H1 (cell line): ENCODE results near the gene MAPK8. TPM values are rescaled to one million over a fixed set of nuclear protein-coding genes. Genes with fewer than 3 reads are reported as not detected.

Source experiments
- CTCF ChIA-PET: fragments of 300-600 bp; sonication (Branson Sonifier 250); formaldehyde crosslinking; loops from one replicate; lab custom pipeline; 2021; ENCODE audit not compliant: partially characterized antibody; lab: Charles Lee
- POLR2A ChIA-PET: fragments of 300-600 bp; sonication (Branson Sonifier 250); formaldehyde crosslinking; loops from one replicate; lab custom pipeline; 2021; ENCODE audit warnings: inconsistent platforms; ENCODE audit not compliant: partially characterized antibody; lab: Charles Lee
- DNase-seq, 2 experiments: peaks; one replicate each; pipeline versions ENCODE4 v3.0.0 to v3.0.0-alpha.2; 2010 to 2022; ENCODE audit warnings: low spot score in 2 of 2, low read depth in 1 of 2, mixed read lengths in 1 of 2
- FAIRE-seq: peaks from 2 replicates; lab custom pipeline; 2011; peaks lifted over from hg19 to GRCh38; lab: Jason Lieb, UNC
- H2AFZ ChIP-seq: 2 replicates; pipeline ENCODE4 v1.8.1; 2012; ENCODE audit warnings: low read length, inconsistent platforms
- H2AK5ac ChIP-seq: 2 replicates; pipeline ENCODE4 v1.6.1; 2013; ENCODE audit warnings: low read depth, low read length
- H2BK120ac ChIP-seq: replicated peaks from 2 replicates; pipeline ENCODE3; 2013; ENCODE audit warnings: low read depth, low read length, inconsistent platforms
- H2BK12ac ChIP-seq: 2 replicates; pipeline ENCODE4 v1.6.1; 2013; ENCODE audit warnings: low read depth, low read length
- H2BK15ac ChIP-seq: 2 replicates; pipeline ENCODE4 v1.6.1; 2013; ENCODE audit warnings: low read length
- H2BK20ac ChIP-seq: 2 replicates; pipeline ENCODE4 v1.6.1; 2013; ENCODE audit warnings: low read length
- H2BK5ac ChIP-seq: 2 replicates; pipeline ENCODE4 v1.6.1; 2013; ENCODE audit warnings: low read depth, low read length
- H3K14ac ChIP-seq: 2 replicates; pipeline ENCODE4 v1.6.1; 2013; ENCODE audit warnings: inconsistent platforms; ENCODE audit not compliant: insufficient read length
- H3K18ac ChIP-seq: 2 replicates; pipeline ENCODE4 v1.6.1; 2013; ENCODE audit warnings: low read length; ENCODE audit errors: extremely low read depth
- H3K23ac ChIP-seq: 2 replicates; pipeline ENCODE4 v1.6.1; 2013; ENCODE audit warnings: inconsistent platforms; ENCODE audit not compliant: insufficient read length
- H3K23me2 ChIP-seq: 2 replicates; pipeline ENCODE4 v1.6.1; 2013; ENCODE audit warnings: low read depth, low read length
- H3K27ac ChIP-seq: 2 replicates; pipeline ENCODE4 v1.6.1; 2011; ENCODE audit warnings: low read depth, low read length, inconsistent platforms
- H3K27me3 ChIP-seq, 4 experiments: replicated peaks in 1 of 4; 1 replicate in 1 of 4; 2 replicates in 3 of 4; pipeline versions ENCODE4 v1.6.1 to v1.8.1; 2011 to 2013; ENCODE audit warnings: low read length in 3 of 4, mild to moderate bottlenecking in 3 of 4, inconsistent platforms in 2 of 4, mixed read lengths in 2 of 4, moderate library complexity in 1 of 4; ENCODE audit not compliant: control insufficient read depth in 3 of 4, insufficient read depth in 3 of 4; ENCODE audit errors: extremely low read depth in 1 of 4
- H3K36me3 ChIP-seq, 4 experiments: 2 replicates each; pipeline versions ENCODE4 v1.6.1 to v1.8.1; 2011 to 2013; ENCODE audit warnings: mild to moderate bottlenecking in 4 of 4, low read length in 3 of 4, moderate library complexity in 2 of 4, control low read depth in 1 of 4, inconsistent platforms in 1 of 4; ENCODE audit not compliant: insufficient read depth in 4 of 4, control insufficient read depth in 2 of 4
- H3K4ac ChIP-seq: replicated peaks from 2 replicates; pipeline ENCODE3; 2013; ENCODE audit warnings: low read length, low read depth, mixed read lengths, inconsistent platforms; ENCODE audit not compliant: insufficient read length
- H3K4me1 ChIP-seq, 4 experiments: replicated peaks in 1 of 4; 1 replicate in 1 of 4; 2 replicates in 3 of 4; pipeline versions ENCODE4 v1.6.1 to v1.8.1; 2011 to 2013; ENCODE audit warnings: low read length in 3 of 4, inconsistent platforms in 2 of 4, mixed read lengths in 1 of 4; ENCODE audit not compliant: insufficient read depth in 4 of 4, control insufficient read depth in 3 of 4
- H3K4me2 ChIP-seq, 2 experiments: 2 replicates each; pipeline versions ENCODE4 v1.6.1 to v1.8.1; 2011 to 2013; ENCODE audit warnings: low read depth in 2 of 2, low read length in 2 of 2, control low read depth in 1 of 2, inconsistent platforms in 1 of 2, mild to moderate bottlenecking in 1 of 2; ENCODE audit not compliant: insufficient read depth in 1 of 2
- H3K4me3 ChIP-seq, 4 experiments: fragments of 200-600, 300-600 bp in 1 of 4; sonication (generic), shearing (Covaris generic), sonication (Bioruptor Twin) in 1 of 4; 2 replicates each; pipeline versions ENCODE4 v1.5.1 to v1.8.1; 2011 to 2016; ENCODE audit warnings: low read length in 4 of 4, low read depth in 3 of 4, control low read depth in 2 of 4, inconsistent platforms in 2 of 4, mild to moderate bottlenecking in 2 of 4, mixed read lengths in 1 of 4, moderate library complexity in 1 of 4; ENCODE audit not compliant: insufficient read depth in 2 of 4; ENCODE audit errors: extremely low read depth in 1 of 4
- H3K56ac ChIP-seq: replicated peaks from 2 replicates; pipeline ENCODE3; 2013; ENCODE audit warnings: low read depth, mild to moderate bottlenecking, mixed read lengths, low read length, inconsistent platforms; ENCODE audit not compliant: insufficient read length
- H3K79me1 ChIP-seq: 2 replicates; pipeline ENCODE4 v1.6.1; 2013; ENCODE audit warnings: low read depth, low read length, control low read depth
- H3K79me2 ChIP-seq, 2 experiments: 2 replicates each; pipeline versions ENCODE4 v1.6.1 to v1.8.1; 2012 to 2013; ENCODE audit warnings: low read length in 2 of 2, mild to moderate bottlenecking in 2 of 2, inconsistent platforms in 1 of 2; ENCODE audit not compliant: insufficient read depth in 2 of 2, control insufficient read depth in 1 of 2
- H3K9ac ChIP-seq, 4 experiments: replicated peaks in 1 of 4; 1 replicate in 1 of 4; 2 replicates in 3 of 4; pipeline versions ENCODE4 v1.6.1 to v1.8.1; 2011 to 2013; ENCODE audit warnings: low read depth in 3 of 4, low read length in 3 of 4, control low read depth in 2 of 4, mild to moderate bottlenecking in 2 of 4, moderate library complexity in 2 of 4, inconsistent platforms in 1 of 4; ENCODE audit errors: extremely low read depth in 1 of 4
- H3K9me3 ChIP-seq, 2 experiments: 2 replicates each; pipeline versions ENCODE4 v1.6.1 to v1.8.1; 2012 to 2013; ENCODE audit warnings: mild to moderate bottlenecking in 2 of 2, moderate library complexity in 2 of 2, control low read depth in 1 of 2, inconsistent platforms in 1 of 2, low read depth in 1 of 2, low read length in 1 of 2, mixed read lengths in 1 of 2; ENCODE audit not compliant: insufficient read depth in 2 of 2
- H4K20me1 ChIP-seq, 2 experiments: replicated peaks in 1 of 2; 2 replicates each; pipeline versions ENCODE3 to v1.8.1; 2011 to 2013; ENCODE audit warnings: inconsistent platforms in 2 of 2, low read length in 2 of 2, mild to moderate bottlenecking in 1 of 2; ENCODE audit not compliant: insufficient read depth in 2 of 2, control insufficient read depth in 1 of 2
- H4K5ac ChIP-seq: 2 replicates; pipeline ENCODE4 v1.6.1; 2013; ENCODE audit warnings: low read length, low read depth, mixed read lengths, inconsistent platforms; ENCODE audit not compliant: insufficient read length
- H4K8ac ChIP-seq: 2 replicates; pipeline ENCODE4 v1.8.0; 2013; ENCODE audit warnings: mild to moderate bottlenecking, moderate library complexity, low read length, inconsistent platforms; ENCODE audit not compliant: insufficient read depth; ENCODE audit errors: extremely low read depth
- H4K91ac ChIP-seq: replicated peaks from 2 replicates; pipeline ENCODE3; 2013; ENCODE audit warnings: low read length, mixed read lengths, inconsistent platforms; ENCODE audit not compliant: insufficient read length
- ASH2L ChIP-seq: fragments of 200-600, 300-600 bp; sonication (generic); IDR thresholded peaks from one replicate; pipeline ENCODE4 v1.7.1; 2017; ENCODE audit warnings: low read length
- E2F6 ChIP-seq: IDR thresholded peaks from 2 replicates; pipeline ENCODE4 v1.6.1; 2012; ENCODE audit warnings: inconsistent platforms
- POLR2AphosphoS5 ChIP-seq: IDR thresholded peaks from 2 replicates; pipeline ENCODE4 v1.6.1; 2011; ENCODE audit warnings: low read depth, low read length
- SP1 ChIP-seq: IDR thresholded peaks from 2 replicates; pipeline ENCODE4 v1.6.1; 2011; ENCODE audit warnings: low read depth, low read length
- TAF1 ChIP-seq: IDR thresholded peaks from 2 replicates; pipeline ENCODE4 v1.6.1; 2011; ENCODE audit warnings: mild to moderate bottlenecking, low read depth, low read length
- TCF12 ChIP-seq: IDR thresholded peaks from 2 replicates; pipeline ENCODE4 v1.6.1; 2011; ENCODE audit warnings: low read depth, mild to moderate bottlenecking, low read length
- USF2 ChIP-seq: IDR thresholded peaks from 2 replicates; pipeline ENCODE4 v1.6.1; 2011; ENCODE audit warnings: low read length, improper control_type of control experiment
- WGBS, 2 experiments: shearing (Covaris generic) in 1 of 2; methylation state at CpG; one replicate each; pipeline versions ENCODE4 v1.1.6 to v1.1.7; 2013 to 2015; ENCODE audit warnings: low lambda C conversion rate in 2 of 2, mixed read lengths in 2 of 2, inconsistent platforms in 1 of 2, low coverage in 1 of 2, missing lambda C conversion rate in 1 of 2; ENCODE audit not compliant: insufficient replicate concordance in 2 of 2, insufficient coverage in 1 of 2, insufficient read length in 1 of 2; ENCODE audit errors: extremely low coverage in 1 of 2, missing lambda C conversion rate in 1 of 2; 5-methylcytosine and 5-hydroxymethylcytosine counted together
- polyA plus RNA-seq, 7 experiments: library from polyadenylated mRNA; depleted of rRNA in 3 of 7; stranded (reverse) in 5 of 7; unstranded in 2 of 7; fragments of >200 nt in 5 of 7; fragments of 200-250 nt in 2 of 7; gene quantifications; 1 replicate in 5 of 7; 2 replicates in 1 of 7; 4 replicates in 1 of 7; pipeline versions ENCODE4 v1.2.1 to v1.2.3, GENCODE V29; 2011 to 2013; ENCODE audit warnings: missing spikeins in 2 of 7, mixed read lengths in 2 of 7
- total RNA-seq: library from RNA; stranded (reverse); fragmentation: NEBNext Ultra II Directional; extraction: Animal tissue kit (Norgen Biotek cat#: 25700); gene quantifications from 2 replicates; pipeline ENCODE4 v1.2.1, GENCODE V29; 2021

The MAPK8 gene
- total and polyA plus RNA-seq, 2 of the 8 experiments (the other 6 are each of a cell fraction or from before 2014, with no cell fraction given): 23.3 to 71.3 TPM

- no peak overlapping the region for H2AFZ ChIP-seq
- no peak overlapping the region for H4K5ac ChIP-seq
- H4K8ac ChIP-seq: no peak overlapping the region
- no peak overlapping the region for H3K4ac ChIP-seq
- H3K79me2 ChIP-seq: peaks cover 0 to 11% of the 10 kb centered on the region in 2 experiments; a peak in 1 of 4 replicates
- no peak overlapping the region for H3K18ac ChIP-seq
- H3K9me3 ChIP-seq: no peaks in the 10 kb centered on the region
- no peak overlapping the region for H2BK5ac ChIP-seq
- DNase-seq: no peak
- POLR2A ChIA-PET: no interaction called here
- no peak overlapping the region for H3K27ac ChIP-seq
- no peak overlapping the region for H2BK120ac ChIP-seq
- no peak overlapping the region for H3K14ac ChIP-seq
- H2BK20ac ChIP-seq: no peak overlapping the region
- no peaks in the 10 kb centered on the region for H3K23me2 ChIP-seq
- H3K4me3 ChIP-seq: no peak overlapping the region
- TF ChIP-seq POLR2AphosphoS5 (no peak), TCF12 (no peak), E2F6 (no peak), ASH2L (no peak), USF2 (no peak), SP1 (no peak), TAF1 (no peak)
- 92% methylated on average over 4 of the region's 4 CpGs; no CpG with 5 or more reads in 1 of the 2 experiments for WGBS, 2 experiments
- H3K9ac ChIP-seq: no peak overlapping the region
- H3K56ac ChIP-seq: no peak overlapping the region
- H2BK12ac ChIP-seq: no peak overlapping the region
- no peak overlapping the region for H3K4me2 ChIP-seq
- H3K27me3 ChIP-seq: no peaks in the 10 kb centered on the region
- CTCF ChIA-PET: interaction anchor here (0.7 to 2.4 kb wide), 4 partner anchors 9 to 957 kb away, joined by 3 to 8 read pairs (median 4); no protein-coding TSS in a partner anchor
- H3K79me1 ChIP-seq: no peaks in the 10 kb centered on the region
- H4K20me1 ChIP-seq: peaks cover 2 to 4% of the 10 kb centered on the region in 2 experiments
- FAIRE-seq: no peak
- no peak overlapping the region for H2AK5ac ChIP-seq
- peaks cover 0 to 4% (median 1%) of the 10 kb centered on the region in 4 experiments; a peak in 4 of 8 replicates for H3K36me3 ChIP-seq
- H4K91ac ChIP-seq: no peak overlapping the region
- H2BK15ac ChIP-seq: no peak overlapping the region
- H3K23ac ChIP-seq: no peak overlapping the region
- H3K4me1 ChIP-seq: peaks cover 0 to 4% (median 4%) of the 10 kb centered on the region in 4 experiments; a peak in 5 of 7 replicates
Measured at GRCh38 chr10:48404646-48405045, 98.2 kb downstream of the MAPK8 start.
